Measurements from ENCODE around the gene SLC2A13.
"Not testable (repeated sequence)": the region's sequence is repeated elsewhere in the genome, so short reads cannot be mapped to it uniquely, and the experiment has no call there.

The SLC2A13 gene

DNA sequence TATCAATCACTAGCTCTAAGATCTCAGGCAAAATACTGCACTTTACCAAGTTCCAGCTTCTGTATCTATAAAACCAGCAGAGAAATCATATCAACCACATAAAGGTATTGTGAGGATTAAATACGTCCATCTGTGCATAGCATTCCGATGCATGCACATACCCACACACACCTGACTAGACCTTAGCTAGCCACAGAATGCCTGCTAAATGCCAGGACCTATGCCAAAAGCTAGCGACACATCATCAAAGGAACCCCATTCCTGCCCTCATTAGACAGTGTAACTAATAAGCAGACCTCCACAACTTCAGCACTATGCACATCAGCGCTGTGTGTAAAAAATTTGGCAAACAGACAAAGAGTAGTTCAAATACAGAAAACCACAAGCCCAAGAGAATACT lies 185.2 kb downstream of the SLC2A13 start:
- Mint-ChIP-seq H3K9me3 (ENCODE audit: low read depth) (no peaks in the 10 kb centered on the region), H3K27ac (no peak overlapping the region), H3K4me1 (ENCODE audit: low read depth) (no peaks in the 10 kb centered on the region), H3K4me3 (no peak overlapping the region), H3K36me3 (no peaks in the 10 kb centered on the region), H3K27me3 (no peaks in the 10 kb centered on the region)

GRCh38 chr12:39920222-39920621 lies 185.7 kb downstream of the SLC2A13 start:
- Mint-ChIP-seq H3K9me3 (ENCODE audit: low read depth) (no peaks in the 10 kb centered on the region), H3K4me3 (no peak overlapping the region), H3K4me1 (ENCODE audit: low read depth) (no peaks in the 10 kb centered on the region), H3K27me3 (no peaks in the 10 kb centered on the region), H3K36me3 (no peaks in the 10 kb centered on the region), H3K27ac (no peak overlapping the region)

DNA sequence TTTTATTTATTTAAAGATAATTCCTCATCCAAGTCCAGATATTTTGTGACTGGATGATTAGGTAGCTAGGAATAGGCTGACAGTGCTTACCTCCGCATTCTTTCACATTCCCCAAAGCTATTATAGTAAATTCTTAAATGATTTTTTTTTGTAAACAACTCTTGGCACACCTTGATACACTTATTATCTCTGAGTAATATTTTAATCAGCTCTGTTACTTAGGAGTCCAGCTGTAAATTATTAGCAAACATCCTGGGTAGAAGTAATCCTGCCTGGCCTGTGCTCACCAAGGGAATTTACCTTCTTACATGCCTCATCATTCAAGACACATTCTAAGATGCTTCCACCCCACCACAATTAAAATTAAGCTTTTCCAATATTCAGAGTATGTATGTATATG lies 186.1 kb downstream of the SLC2A13 start:
- no peak overlapping the region for H3K4me3 Mint-ChIP-seq
- no peak overlapping the region for H3K27ac Mint-ChIP-seq
- no peaks in the 10 kb centered on the region for H3K27me3 Mint-ChIP-seq
- no peaks in the 10 kb centered on the region for H3K9me3 Mint-ChIP-seq (ENCODE audit: low read depth)
- H3K36me3 Mint-ChIP-seq: no peaks in the 10 kb centered on the region
- H3K4me1 Mint-ChIP-seq (ENCODE audit: low read depth): no peaks in the 10 kb centered on the region

DNA sequence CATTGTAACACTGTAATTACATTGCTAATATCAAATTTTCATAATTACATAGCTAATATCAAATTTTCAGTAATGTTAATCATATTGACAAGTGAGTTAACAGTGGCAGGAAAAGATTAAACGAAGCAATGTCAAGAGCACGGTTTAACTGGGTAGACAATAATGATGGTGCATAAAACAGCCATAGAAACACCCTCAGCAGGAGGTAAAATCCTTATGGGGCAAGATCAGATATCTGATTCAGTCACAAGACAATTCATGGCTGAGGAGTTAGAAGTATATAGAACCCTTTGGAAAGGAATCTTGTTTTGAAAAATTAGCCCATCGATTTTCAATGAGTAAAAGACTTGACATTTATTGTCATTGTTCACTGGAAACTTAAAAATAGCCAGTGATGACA lies 190.6 kb downstream of the SLC2A13 start:
- Mint-ChIP-seq H3K27me3 (no peaks in the 10 kb centered on the region), H3K4me1 (ENCODE audit: low read depth) (no peaks in the 10 kb centered on the region), H3K36me3 (no peaks in the 10 kb centered on the region), H3K4me3 (no peak overlapping the region), H3K9me3 (ENCODE audit: low read depth) (no peaks in the 10 kb centered on the region), H3K27ac (no peak overlapping the region)

DNA sequence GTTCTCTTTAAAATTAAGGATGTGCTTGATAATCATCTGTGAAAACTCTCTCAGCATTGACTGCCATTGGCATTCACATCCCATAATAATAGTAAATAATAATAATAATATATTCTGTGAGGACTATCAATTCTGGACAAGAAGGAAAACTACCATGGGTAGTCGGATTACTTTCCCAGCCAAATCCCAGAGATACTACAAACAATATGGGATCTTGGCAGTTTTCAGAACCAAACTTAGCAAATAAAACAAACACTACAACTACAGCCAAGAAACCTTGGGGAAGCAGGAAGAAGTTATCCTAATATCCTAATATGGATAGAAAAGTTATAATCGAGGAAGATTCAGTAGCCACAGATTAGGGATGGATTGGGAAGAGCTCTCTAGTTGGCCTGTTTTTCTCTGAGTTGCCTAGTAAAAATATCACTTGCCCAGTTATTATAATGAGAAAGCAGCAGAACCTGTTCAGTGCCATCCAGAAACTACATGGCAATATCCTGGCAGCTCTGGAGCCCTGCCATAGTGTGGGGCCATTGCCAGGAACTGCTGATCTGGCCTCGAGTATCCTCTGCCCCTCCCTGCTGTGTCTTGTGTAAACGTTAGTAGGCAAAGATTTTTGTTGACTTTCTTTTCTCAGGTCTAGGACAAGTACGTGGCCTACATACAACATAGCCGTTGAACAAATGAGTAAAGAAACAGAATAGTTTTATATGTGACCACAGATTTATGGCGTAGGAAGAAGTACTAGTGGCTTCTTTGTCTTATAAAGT lies 193.5 kb downstream of the SLC2A13 start:
- Mint-ChIP-seq H3K27me3 (no peaks in the 10 kb centered on the region), H3K4me3 (no peak overlapping the region), H3K36me3 (no peaks in the 10 kb centered on the region), H3K4me1 (ENCODE audit: low read depth) (no peaks in the 10 kb centered on the region), H3K9me3 (ENCODE audit: low read depth) (no peaks in the 10 kb centered on the region), H3K27ac (no peak overlapping the region)

DNA sequence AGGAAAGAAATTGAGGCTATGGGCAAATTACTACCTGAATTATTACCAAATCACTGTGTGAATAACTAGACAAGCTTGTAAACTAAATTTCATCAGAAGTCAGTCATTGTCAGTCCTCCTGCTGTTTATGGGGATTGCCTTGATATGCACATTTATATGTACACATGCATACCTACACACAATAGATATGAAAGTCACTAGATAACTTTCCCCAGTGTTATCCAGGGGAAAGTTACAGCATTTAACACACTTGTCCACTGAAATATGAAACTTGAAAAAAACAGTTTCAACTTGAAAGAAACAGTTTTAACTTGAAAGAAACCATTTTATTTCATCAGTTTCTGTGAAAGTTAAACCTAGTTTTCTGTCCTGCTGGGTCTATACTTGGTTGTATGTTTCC lies 199.6 kb downstream of the SLC2A13 start:
- Mint-ChIP-seq H3K27ac (no peak overlapping the region), H3K36me3 (no peaks in the 10 kb centered on the region), H3K4me3 (no peak overlapping the region), H3K27me3 (no peaks in the 10 kb centered on the region), H3K9me3 (ENCODE audit: low read depth) (no peaks in the 10 kb centered on the region), H3K4me1 (ENCODE audit: low read depth) (no peaks in the 10 kb centered on the region)

DNA sequence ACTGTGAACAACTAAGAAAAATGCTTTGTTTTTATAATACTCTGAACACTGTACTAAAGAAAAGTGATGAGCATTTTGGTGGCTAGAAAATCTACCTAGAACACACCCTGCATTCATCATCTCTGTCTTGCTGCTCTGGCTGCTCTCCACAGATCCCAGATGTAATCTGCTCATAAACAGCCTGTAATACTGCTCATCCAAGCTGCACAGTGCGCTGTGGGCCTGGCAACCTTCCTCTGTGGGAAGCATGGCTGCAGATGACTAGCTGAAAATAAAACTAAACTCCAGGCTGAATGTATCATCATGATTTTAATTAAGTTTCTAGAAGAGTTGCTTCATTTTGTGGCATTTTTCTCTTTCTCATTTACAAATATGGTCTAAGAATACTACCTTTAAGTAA lies 200.7 kb downstream of the SLC2A13 start:
- H3K27ac Mint-ChIP-seq: no peak overlapping the region
- no peaks in the 10 kb centered on the region for H3K9me3 Mint-ChIP-seq (ENCODE audit: low read depth)
- no peaks in the 10 kb centered on the region for H3K27me3 Mint-ChIP-seq
- H3K4me1 Mint-ChIP-seq (ENCODE audit: low read depth): no peaks in the 10 kb centered on the region
- no peak overlapping the region for H3K4me3 Mint-ChIP-seq
- H3K36me3 Mint-ChIP-seq: no peaks in the 10 kb centered on the region

- no peak overlapping the region for H3K4me3 Mint-ChIP-seq
- no peaks in the 10 kb centered on the region for H3K4me1 Mint-ChIP-seq (ENCODE audit: low read depth)
- H3K27ac Mint-ChIP-seq: no peak overlapping the region
- no peaks in the 10 kb centered on the region for H3K9me3 Mint-ChIP-seq (ENCODE audit: low read depth)
- H3K36me3 Mint-ChIP-seq: no peaks in the 10 kb centered on the region
- no peaks in the 10 kb centered on the region for H3K27me3 Mint-ChIP-seq
Measured at GRCh38 chr12:39902821-39903220, 203.1 kb downstream of the SLC2A13 start.

DNA sequence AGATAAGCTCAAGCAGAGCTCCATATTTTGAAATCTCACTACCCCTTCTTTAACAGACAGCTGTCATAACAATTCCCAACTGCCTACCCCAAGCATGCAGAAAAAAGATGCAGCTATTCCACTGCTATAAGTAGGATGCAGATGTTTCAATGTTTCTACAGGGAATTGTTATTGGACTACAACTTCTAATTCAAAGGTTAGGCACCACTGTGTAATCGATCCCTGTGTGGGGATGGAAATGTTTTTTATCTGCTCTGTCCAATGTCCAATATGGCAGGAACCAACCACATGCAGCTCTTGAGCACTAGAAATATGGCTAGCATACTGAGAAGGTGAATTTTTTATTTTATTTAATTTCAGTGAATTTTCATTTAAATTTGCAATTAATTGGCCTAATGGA lies 208.6 kb downstream of the SLC2A13 start:
- H3K27me3 Mint-ChIP-seq: no peaks in the 10 kb centered on the region

DNA sequence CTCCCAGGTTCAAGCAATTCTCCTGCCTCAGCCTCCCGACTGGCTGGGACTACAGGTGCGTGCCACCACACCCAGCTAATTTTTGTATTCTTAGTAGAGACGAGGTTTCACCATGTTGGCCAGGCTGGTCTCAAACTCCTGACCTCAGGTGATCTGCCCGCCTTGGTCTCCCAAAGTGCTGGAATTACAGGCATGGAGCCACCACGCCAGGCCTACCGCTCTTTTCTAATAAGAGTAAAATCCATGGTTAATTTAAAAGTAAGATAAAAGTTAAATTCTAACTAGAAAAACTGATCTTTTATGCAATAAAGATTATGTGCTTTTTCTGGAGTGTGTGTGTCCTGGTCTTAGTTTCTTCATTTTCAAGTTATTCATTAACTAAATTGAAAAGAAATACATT lies 212.5 kb downstream of the SLC2A13 start:
- H3K36me3 Mint-ChIP-seq; H3K4me1 Mint-ChIP-seq (ENCODE audit: low read depth); H3K27me3 Mint-ChIP-seq; H3K27ac Mint-ChIP-seq; H3K9me3 Mint-ChIP-seq (ENCODE audit: low read depth); H3K4me3 Mint-ChIP-seq: not testable (repeated sequence)

More for the DNA sequence above, 208.6 kb downstream of the SLC2A13 start:
- no peak overlapping the region for H3K4me3 Mint-ChIP-seq
- H3K27ac Mint-ChIP-seq: no peak overlapping the region
- H3K36me3 Mint-ChIP-seq: no peaks in the 10 kb centered on the region
- H3K4me1 Mint-ChIP-seq (ENCODE audit: low read depth): no peaks in the 10 kb centered on the region
- H3K9me3 Mint-ChIP-seq (ENCODE audit: low read depth): peaks cover 8% of the 10 kb centered on the region

GRCh38 chr12:39892146-39892545 lies 213.7 kb downstream of the SLC2A13 start:
- no peaks in the 10 kb centered on the region for H3K27me3 Mint-ChIP-seq
- H3K4me1 Mint-ChIP-seq (ENCODE audit: low read depth): no peaks in the 10 kb centered on the region
- peaks cover 5% of the 10 kb centered on the region for H3K9me3 Mint-ChIP-seq (ENCODE audit: low read depth)
- no peak overlapping the region for H3K27ac Mint-ChIP-seq
- no peak overlapping the region for H3K4me3 Mint-ChIP-seq
- H3K36me3 Mint-ChIP-seq: no peaks in the 10 kb centered on the region

DNA sequence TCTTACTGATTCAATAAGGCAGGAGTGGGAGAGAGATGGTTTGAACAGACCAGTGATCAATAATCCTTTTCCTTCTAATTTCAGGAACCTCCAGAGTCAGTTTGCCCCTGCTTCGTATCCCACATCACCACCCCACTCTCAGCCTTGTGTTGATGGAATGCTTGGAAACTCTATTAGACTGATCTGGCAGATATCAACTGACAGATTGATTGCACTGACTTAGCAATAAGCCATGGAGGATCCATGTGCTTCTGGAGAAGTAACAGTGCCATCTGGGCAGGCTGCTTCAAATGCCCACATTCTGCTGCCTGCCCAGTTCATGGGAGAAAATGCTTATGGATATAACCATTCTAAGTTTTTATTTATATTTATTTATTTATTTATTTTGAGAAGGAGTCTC lies 218.0 kb downstream of the SLC2A13 start:
- H3K36me3 Mint-ChIP-seq: peaks cover 2% of the 10 kb centered on the region
- no peak overlapping the region for H3K27ac Mint-ChIP-seq
- no peak overlapping the region for H3K4me3 Mint-ChIP-seq
- no peaks in the 10 kb centered on the region for H3K4me1 Mint-ChIP-seq (ENCODE audit: low read depth)
- no peaks in the 10 kb centered on the region for H3K27me3 Mint-ChIP-seq
- H3K9me3 Mint-ChIP-seq (ENCODE audit: low read depth): no peaks in the 10 kb centered on the region

- Mint-ChIP-seq H3K27ac (no peak overlapping the region), H3K9me3 (ENCODE audit: low read depth) (no peaks in the 10 kb centered on the region), H3K27me3 (no peaks in the 10 kb centered on the region), H3K4me1 (ENCODE audit: low read depth) (no peaks in the 10 kb centered on the region), H3K4me3 (no peak overlapping the region), H3K36me3 (peaks cover 6% of the 10 kb centered on the region)
Measured at GRCh38 chr12:39886106-39886505, 219.8 kb downstream of the SLC2A13 start.

DNA sequence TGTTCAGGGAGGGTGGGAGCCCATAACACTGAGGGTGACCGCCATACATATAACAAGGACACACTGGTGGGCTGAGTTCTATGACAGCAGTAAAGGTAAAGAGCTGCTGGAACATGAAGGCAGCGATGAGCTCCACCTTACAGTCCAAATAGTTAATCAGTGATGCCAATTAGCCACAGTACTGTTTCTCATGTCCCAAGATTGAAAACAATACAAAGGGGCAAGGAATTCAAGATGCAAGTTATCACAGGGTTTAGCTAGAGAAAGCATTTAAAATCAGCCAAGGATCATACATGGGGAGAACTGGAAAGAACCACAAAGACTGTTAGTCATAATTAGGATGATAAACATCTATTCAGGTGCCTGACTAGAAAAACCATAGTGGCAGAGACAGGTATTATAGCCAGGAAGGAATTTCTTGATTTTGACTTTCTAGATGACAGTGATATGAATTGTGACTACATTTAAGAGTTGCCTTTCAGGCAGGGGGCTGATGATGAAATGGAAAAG lies 221.2 kb downstream of the SLC2A13 start:
- peaks cover 3% of the 10 kb centered on the region for H3K9me3 Mint-ChIP-seq (ENCODE audit: low read depth)

GRCh38 chr12:39883411-39883810 lies 222.5 kb downstream of the SLC2A13 start:
- Mint-ChIP-seq H3K4me3 (no peak overlapping the region), H3K27me3 (no peaks in the 10 kb centered on the region), H3K9me3 (ENCODE audit: low read depth) (peaks cover 4% of the 10 kb centered on the region), H3K4me1 (ENCODE audit: low read depth) (no peaks in the 10 kb centered on the region), H3K27ac (no peak overlapping the region), H3K36me3 (peaks cover 13% of the 10 kb centered on the region)

More for the DNA sequence above, 221.2 kb downstream of the SLC2A13 start:
- Mint-ChIP-seq H3K27ac (no peak overlapping the region), H3K36me3 (peaks cover 11% of the 10 kb centered on the region), H3K27me3 (no peaks in the 10 kb centered on the region), H3K4me1 (ENCODE audit: low read depth) (no peaks in the 10 kb centered on the region), H3K4me3 (no peak overlapping the region)

DNA sequence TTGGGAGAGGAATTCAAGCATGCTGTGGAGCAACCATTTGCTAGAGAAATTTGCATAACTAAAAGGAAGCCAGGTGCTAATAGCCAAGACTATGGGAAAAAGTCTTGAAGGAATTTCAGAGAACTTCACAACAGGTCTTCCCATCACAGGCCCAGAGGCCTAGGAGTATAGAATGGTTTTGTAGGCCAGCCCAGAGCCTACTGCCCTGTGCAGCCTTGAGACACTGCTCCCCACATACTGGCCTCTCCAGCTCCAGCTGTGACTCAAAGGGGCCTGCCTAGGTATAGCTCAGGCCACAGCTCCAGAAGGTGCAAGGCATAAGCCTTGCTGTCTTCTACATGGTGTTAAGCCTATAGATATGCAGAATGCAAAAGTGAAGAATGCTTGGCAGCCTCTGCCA lies 227.1 kb downstream of the SLC2A13 start:
- H3K9me3 Mint-ChIP-seq (ENCODE audit: low read depth): peaks cover 11% of the 10 kb centered on the region
- H3K36me3 Mint-ChIP-seq: peaks cover 20% of the 10 kb centered on the region
- H3K4me3 Mint-ChIP-seq: no peak overlapping the region
- no peaks in the 10 kb centered on the region for H3K27me3 Mint-ChIP-seq
- no peaks in the 10 kb centered on the region for H3K4me1 Mint-ChIP-seq (ENCODE audit: low read depth)
- no peak overlapping the region for H3K27ac Mint-ChIP-seq
